HUES48 (cell line): ENCODE results near the gene RTL3.

ENCODE experiments used
- H3K27ac ChIP-seq: one replicate; pipeline ENCODE4 v1.7.0; 2013; ENCODE audit warnings: low read depth, low read length, inconsistent platforms
- H3K27me3 ChIP-seq: 2 replicates; pipeline ENCODE4 v1.6.1; 2013; ENCODE audit warnings: mild to moderate bottlenecking, low read length; ENCODE audit not compliant: control insufficient read depth, insufficient read depth
- H3K36me3 ChIP-seq: 2 replicates; pipeline ENCODE4 v1.6.1; 2013; ENCODE audit warnings: low read length; ENCODE audit not compliant: control insufficient read depth, insufficient read depth
- H3K4me1 ChIP-seq: 2 replicates; pipeline ENCODE4 v1.6.1; 2013; ENCODE audit warnings: mild to moderate bottlenecking, low read length; ENCODE audit not compliant: control insufficient read depth, insufficient read depth
- H3K4me3 ChIP-seq: 2 replicates; pipeline ENCODE4 v1.5.1; 2013; ENCODE audit warnings: mild to moderate bottlenecking, low read depth, low read length
- H3K9ac ChIP-seq: 2 replicates; pipeline ENCODE4 v1.6.1; 2013; ENCODE audit warnings: mild to moderate bottlenecking, low read depth, low read length, moderate library complexity
- H3K9me3 ChIP-seq: 2 replicates; pipeline ENCODE4 v1.6.1; 2013; ENCODE audit warnings: low read length; ENCODE audit not compliant: control insufficient read depth, insufficient read depth

RTL3 gene, protein sequence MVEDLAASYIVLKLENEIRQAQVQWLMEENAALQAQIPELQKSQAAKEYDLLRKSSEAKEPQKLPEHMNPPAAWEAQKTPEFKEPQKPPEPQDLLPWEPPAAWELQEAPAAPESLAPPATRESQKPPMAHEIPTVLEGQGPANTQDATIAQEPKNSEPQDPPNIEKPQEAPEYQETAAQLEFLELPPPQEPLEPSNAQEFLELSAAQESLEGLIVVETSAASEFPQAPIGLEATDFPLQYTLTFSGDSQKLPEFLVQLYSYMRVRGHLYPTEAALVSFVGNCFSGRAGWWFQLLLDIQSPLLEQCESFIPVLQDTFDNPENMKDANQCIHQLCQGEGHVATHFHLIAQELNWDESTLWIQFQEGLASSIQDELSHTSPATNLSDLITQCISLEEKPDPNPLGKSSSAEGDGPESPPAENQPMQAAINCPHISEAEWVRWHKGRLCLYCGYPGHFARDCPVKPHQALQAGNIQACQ

DNA sequence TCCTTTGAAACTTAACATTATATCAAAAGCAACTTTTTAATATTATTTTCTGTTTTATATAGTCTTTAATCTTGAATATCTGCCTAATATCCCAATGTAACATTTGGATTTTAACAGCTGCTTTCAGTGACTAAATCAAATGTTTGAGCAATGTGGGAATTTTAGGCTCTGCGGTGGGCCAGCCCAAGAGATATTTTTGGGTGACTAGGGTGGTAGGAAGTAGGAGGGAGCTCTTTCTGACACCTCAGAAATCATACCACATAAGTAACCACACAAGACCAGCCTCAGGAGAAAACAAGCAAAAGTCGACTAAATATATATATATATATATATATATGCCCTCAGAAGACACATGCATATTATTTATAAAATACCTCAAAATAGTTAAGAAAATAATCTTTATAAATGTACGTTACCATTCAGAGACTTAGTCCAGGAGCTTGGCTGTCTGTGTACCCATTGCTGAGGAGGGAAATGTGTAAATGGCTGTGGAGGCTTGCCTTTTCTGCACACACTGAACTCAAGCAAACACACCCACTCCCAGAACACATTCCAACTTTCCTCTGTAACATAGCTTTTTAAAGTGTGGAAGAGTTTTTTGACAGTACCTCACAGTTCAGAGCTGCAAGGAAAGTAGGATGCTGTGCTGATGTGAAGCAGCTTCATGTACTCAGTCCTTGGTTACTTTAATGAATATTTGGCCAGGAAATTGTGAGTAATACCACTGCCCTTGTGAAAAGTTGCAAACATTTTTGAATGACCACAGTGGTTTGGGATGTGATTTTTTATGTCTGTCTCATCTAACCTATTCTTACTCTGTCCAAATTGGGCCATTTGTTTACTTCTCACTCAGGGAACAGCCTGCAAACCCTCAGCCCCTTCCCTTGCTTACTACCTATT lies at the start of gene RTL3:
RTL3 (minus strand) TSS at position 484 of the 900 bp plus-strand sequence. CDS start 908 bp downstream, outside the sequence.
- Histone ChIP-seq H3K4me1 (no peaks in the 10 kb centered on the region), H3K4me3 (no peak within 1 kb of the TSS), H3K27ac (no peak within 1 kb of the TSS), H3K36me3 (no peaks in the 10 kb centered on the region), H3K9ac (no peak within 1 kb of the TSS), H3K27me3 (no peaks in the 10 kb centered on the region), H3K9me3 (peaks cover 57% of the 10 kb centered on the region)

DNA sequence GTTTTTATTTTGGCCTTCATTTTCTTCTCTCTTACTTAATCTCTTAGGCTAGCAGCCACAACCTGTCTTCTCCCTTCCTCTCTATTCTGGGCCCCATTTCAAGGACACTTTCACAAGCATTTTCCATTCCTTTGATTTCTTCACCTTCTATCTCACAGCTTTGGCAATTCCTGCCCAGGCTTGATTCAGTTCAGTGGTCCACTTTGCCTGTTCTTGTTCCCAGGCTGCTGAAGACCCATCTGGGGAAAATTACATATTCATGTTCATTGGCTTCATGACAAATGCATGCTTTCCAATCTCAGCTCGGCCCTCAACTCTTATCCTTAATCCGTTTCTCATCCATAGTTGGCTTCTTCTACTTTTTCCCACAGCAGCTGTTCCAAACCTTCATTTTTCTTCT lies 49.7 kb upstream of the RTL3 start:
- no peak overlapping the region for H3K27ac ChIP-seq
- no peaks in the 10 kb centered on the region for H3K36me3 ChIP-seq
- H3K4me3 ChIP-seq = no peak overlapping the region
- no peak overlapping the region for H3K9ac ChIP-seq
- no peaks in the 10 kb centered on the region for H3K27me3 ChIP-seq
- H3K9me3 ChIP-seq = peaks cover 34% of the 10 kb centered on the region
- no peaks in the 10 kb centered on the region for H3K4me1 ChIP-seq

DNA sequence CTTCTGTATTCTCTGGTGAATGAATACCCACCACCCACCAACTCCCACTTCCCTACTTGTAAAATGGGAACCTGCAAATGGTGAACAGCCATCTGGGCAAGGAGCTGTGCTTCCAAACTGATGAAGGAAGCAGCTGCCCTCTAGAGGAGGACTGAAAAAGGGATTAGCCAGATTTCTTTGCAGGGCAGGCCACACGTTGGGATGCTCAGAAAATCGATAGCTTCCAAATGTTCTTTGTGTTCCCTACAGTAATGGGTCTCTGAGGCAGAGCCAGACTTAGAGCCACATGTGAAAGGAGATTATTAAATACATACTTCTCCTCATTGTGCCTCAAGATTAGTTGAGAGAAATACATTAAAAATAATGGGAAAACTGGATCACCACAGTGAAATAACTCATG lies 49.1 kb upstream of the RTL3 start:
- Histone ChIP-seq H3K27me3 (no peaks in the 10 kb centered on the region), H3K4me1 (no peaks in the 10 kb centered on the region), H3K9ac (no peak overlapping the region), H3K4me3 (no peak overlapping the region), H3K9me3 (peaks cover 31% of the 10 kb centered on the region), H3K27ac (no peak overlapping the region), H3K36me3 (no peaks in the 10 kb centered on the region)

DNA sequence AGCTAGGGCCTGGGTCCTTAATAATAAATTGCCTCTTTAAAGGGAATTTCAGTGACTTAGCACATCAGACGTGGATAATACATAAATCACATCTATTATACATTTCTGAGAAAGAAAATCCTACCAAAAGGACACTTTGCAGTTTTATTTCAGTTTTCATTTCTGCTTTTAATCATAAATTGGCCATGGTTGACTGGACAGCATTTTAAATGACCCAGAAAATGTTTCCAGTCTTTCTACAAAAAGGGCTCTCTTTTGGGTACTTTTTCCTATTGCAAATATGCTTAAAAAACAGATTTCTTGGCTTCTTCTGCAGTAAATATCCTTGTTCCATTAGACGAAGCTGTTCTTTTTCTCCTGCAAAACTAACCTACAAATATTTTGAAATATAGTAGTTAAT lies 46.9 kb upstream of the RTL3 start:
- Histone ChIP-seq H3K27ac (no peak overlapping the region), H3K36me3 (no peaks in the 10 kb centered on the region), H3K27me3 (no peaks in the 10 kb centered on the region), H3K9ac (no peak overlapping the region), H3K9me3 (peaks cover 39% of the 10 kb centered on the region), H3K4me3 (no peak overlapping the region), H3K4me1 (no peaks in the 10 kb centered on the region)

DNA sequence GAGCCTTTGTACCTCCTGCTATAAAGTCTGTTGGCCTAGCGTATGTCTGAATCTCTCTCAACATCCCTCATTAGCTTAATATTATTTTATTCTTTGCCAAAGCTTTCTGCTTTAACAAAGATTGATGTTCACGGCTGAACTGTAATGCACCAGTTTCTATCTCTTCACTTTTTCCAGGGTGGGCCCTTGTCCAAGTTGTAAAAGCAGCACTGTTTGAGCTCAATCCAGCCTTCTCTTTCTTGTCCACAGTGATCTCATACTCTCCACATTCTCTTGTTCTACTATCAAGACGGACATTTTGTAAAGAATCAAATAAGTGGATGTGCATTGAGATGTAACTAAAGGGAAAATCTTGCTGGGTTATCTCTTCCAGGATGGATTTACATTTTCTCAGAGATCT lies 34.4 kb upstream of the RTL3 start:
- Histone ChIP-seq H3K27me3 (no peaks in the 10 kb centered on the region), H3K9ac (no peak overlapping the region), H3K4me3 (no peak overlapping the region), H3K27ac (no peak overlapping the region), H3K9me3 (peaks cover 34% of the 10 kb centered on the region), H3K36me3 (no peaks in the 10 kb centered on the region), H3K4me1 (no peaks in the 10 kb centered on the region)

DNA sequence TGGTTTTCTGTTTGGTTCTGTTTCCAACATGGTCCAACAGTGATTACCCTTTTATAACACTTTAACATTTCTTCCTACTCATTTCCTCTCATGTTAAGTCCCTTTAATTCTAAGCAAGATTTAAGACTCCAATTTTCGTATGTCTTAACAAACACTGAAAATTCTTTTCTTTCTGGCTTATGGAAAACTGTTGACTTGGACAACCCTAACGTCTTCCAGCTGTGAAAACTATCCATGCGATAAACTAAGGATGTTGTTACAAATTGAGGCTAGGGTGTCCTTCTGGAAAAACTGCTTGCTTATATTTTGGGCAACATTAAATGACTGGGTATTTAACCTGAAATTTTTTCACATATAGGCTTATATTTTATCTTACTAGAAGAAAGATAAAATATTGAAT lies 33.9 kb upstream of the RTL3 start:
- no peaks in the 10 kb centered on the region for H3K27me3 ChIP-seq
- H3K4me1 ChIP-seq = no peaks in the 10 kb centered on the region
- H3K9ac ChIP-seq = no peak overlapping the region
- no peaks in the 10 kb centered on the region for H3K36me3 ChIP-seq
- no peak overlapping the region for H3K27ac ChIP-seq
- no peak overlapping the region for H3K4me3 ChIP-seq
- H3K9me3 ChIP-seq = peaks cover 31% of the 10 kb centered on the region

DNA sequence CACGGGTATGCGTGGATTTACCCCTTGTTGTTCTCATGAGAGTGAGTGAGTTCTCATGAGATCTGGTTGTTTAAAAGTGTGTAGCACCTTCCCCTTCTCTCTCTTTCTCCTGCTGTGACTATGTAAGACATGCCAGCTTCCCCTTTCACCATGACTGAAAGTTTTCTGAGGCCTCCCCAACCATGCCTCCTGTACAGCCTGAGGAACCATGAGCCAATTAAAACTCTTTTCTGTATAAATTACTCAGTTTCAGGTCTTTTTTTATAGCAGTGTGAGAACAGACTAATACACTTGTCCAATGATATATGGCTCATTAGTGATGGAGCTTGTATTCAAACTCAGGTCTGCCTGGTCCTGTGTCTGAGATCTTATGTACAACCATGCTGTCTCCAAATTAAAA lies 28.5 kb upstream of the RTL3 start:
- Histone ChIP-seq H3K36me3 (no peaks in the 10 kb centered on the region), H3K27me3 (no peaks in the 10 kb centered on the region), H3K4me3 (no peak overlapping the region), H3K4me1 (no peaks in the 10 kb centered on the region), H3K9me3 (peaks cover 36% of the 10 kb centered on the region), H3K9ac (no peak overlapping the region), H3K27ac (no peak overlapping the region)

DNA sequence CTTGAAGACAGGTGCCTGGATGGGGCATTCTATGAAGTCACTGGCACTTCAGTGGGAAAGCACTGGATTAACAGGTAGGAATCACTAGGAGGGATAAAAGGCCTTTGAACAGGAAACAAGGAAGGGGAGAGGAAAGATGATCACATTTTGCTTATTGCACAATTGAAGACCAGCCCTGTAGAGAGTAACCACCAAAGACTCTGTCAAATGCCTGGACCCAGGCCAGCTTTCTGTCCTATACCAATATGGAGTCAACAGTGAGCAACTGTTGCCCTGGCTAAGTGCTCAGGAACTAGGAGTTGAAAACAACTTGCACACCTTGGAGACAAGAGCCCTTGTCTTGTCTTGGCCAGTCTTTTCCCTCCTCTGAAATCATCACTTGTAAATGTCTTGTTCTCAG lies 14.1 kb upstream of the RTL3 start:
- H3K9ac ChIP-seq = no peak overlapping the region

DNA sequence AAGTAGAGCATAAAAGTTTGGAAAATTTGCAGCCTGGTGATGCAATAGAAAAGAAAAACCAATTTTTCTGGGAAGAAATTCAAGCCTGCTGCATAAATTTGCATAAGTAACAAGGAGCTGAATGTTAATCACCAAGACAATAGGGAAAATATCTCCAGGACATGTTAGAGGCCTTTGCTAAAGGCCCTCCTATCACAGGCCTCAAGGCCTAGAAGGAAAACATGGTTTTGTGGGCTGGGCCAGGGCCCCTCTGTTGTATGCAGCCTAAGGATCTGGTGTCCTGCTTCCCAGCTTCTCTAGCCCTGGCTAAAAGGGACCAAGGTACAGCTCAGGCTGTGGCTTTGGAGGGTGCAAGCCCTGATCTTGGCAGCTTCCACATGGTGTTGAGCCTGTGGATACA lies 6.2 kb upstream of the RTL3 start:
- Histone ChIP-seq H3K4me1 (no peaks in the 10 kb centered on the region), H3K9me3 (peaks cover 58% of the 10 kb centered on the region), H3K4me3 (no peak overlapping the region), H3K36me3 (no peaks in the 10 kb centered on the region), H3K27me3 (no peaks in the 10 kb centered on the region), H3K9ac (no peak overlapping the region), H3K27ac (no peak overlapping the region)

More for the DNA sequence above, 14.1 kb upstream of the RTL3 start:
- Histone ChIP-seq H3K4me1 (no peaks in the 10 kb centered on the region), H3K36me3 (no peaks in the 10 kb centered on the region), H3K27ac (no peak overlapping the region), H3K9me3 (peaks cover 51% of the 10 kb centered on the region), H3K27me3 (no peaks in the 10 kb centered on the region), H3K4me3 (no peak overlapping the region)

DNA sequence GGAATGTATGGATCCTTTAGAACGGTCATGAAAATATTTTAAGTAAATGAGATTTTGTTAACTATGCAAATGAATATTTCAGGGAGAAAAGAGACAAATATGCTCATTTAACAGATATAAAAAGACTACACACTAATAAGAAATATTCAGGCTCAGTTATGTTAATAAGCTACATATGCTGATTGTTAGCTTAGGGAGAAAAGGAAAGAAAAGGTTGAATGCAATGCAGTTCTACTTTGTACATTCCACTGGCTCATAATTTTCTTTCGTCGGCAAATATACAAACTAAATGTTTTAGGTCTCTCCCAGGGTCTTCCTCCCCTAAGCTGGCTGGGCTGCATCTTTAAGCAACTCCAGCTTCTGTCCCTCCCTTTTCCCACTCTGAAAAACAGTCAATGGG lies 2.7 kb upstream of the RTL3 start:
- Histone ChIP-seq H3K4me3 (no peak overlapping the region), H3K9me3 (peaks cover 55% of the 10 kb centered on the region), H3K4me1 (no peaks in the 10 kb centered on the region), H3K27me3 (no peaks in the 10 kb centered on the region), H3K27ac (no peak overlapping the region), H3K36me3 (no peaks in the 10 kb centered on the region), H3K9ac (no peak overlapping the region)

DNA sequence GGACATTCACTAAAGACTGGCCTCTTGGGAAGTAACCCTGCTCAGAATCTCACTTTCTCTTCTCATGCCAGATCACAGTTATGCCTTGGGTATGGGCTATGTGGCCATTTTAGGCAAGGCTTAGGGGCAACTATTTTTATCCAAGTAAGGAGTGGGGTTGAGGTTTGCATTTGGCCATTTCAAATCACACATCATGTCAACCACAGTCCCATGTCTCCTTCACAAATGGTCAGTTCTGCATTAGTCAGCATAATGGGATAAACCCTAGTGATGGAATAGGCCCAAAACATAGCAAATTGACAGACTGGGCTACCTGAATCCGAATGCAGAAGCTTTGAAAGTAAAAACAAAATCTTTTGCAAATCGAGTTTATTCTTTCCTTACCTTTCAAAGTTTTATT lies 827 bp upstream of the RTL3 start:
- Histone ChIP-seq H3K4me1 (no peaks in the 10 kb centered on the region), H3K27me3 (no peaks in the 10 kb centered on the region), H3K27ac (no peak overlapping the region), H3K9ac (no peak overlapping the region), H3K9me3 (peaks cover 55% of the 10 kb centered on the region), H3K4me3 (no peak overlapping the region), H3K36me3 (no peaks in the 10 kb centered on the region)
